ENCODE results near the gene PPIL1.

The PPIL1 gene

GRCh38 chr6:36827261-36828079, 47.1 kb downstream of the PPIL1 start:
- TF ChIP-seq ZBTB44 (tag by site-specific recombination; IDR thresholded peaks at IDR 0.05) = no peak
- TF ChIP-seq MZF1 (tag by site-specific recombination; IDR thresholded peaks at IDR 0.05; ENCODE audit: borderline replicate concordance) = no peak
- no peak for TF ChIP-seq ZFP41 (tag by site-specific recombination; IDR thresholded peaks at IDR 0.05; ENCODE audit: borderline replicate concordance)
- no peak for TF ChIP-seq ZNF19 (tag by site-specific recombination; IDR thresholded peaks at IDR 0.05; ENCODE audit: low read depth)
- no peak for TF ChIP-seq ZBTB1 (tag by site-specific recombination; IDR thresholded peaks at IDR 0.05)
- TF ChIP-seq KLF10 (tag by site-specific recombination; IDR thresholded peaks at IDR 0.05) = no peak
- TF ChIP-seq ZNF544 (tag by site-specific recombination; IDR thresholded peaks at IDR 0.05) = no peak
- no peak for TF ChIP-seq ZNF76 (tag by site-specific recombination; IDR thresholded peaks at IDR 0.05; ENCODE audit: borderline replicate concordance, low read depth)
- TF ChIP-seq BCL11A (tag by site-specific recombination; IDR thresholded peaks at IDR 0.05; ENCODE audit: low read depth) = no peak
- no peak for TF ChIP-seq PRDM1 (tag by site-specific recombination; IDR thresholded peaks at IDR 0.05)
- no peak for TF ChIP-seq KLF7 (tag by site-specific recombination; IDR thresholded peaks at IDR 0.05; ENCODE audit: borderline replicate concordance)
- TF ChIP-seq ZNF596 (tag by site-specific recombination; IDR thresholded peaks at IDR 0.05) = no peak
- TF ChIP-seq ZNF10 (tag by site-specific recombination; IDR thresholded peaks at IDR 0.05) = no peak
- TF ChIP-seq ZFHX2 (tag by site-specific recombination; conservative IDR thresholded peaks at IDR 0.05) = no peak
- no peak for TF ChIP-seq PBX3 (CRISPR knock-in tag; IDR thresholded peaks at IDR 0.05)
- POLR2A ChIA-PET = no interaction called here
- CTCF ChIA-PET = interaction anchor here (0.6 to 3.1 kb wide), 4 partner anchors 24 to 244 kb away, joined by 3 to 11 read pairs (median 6); no protein-coding TSS in a partner anchor
- Histone ChIP-seq H3K36me3 (ENCODE audit: control insufficient read depth in 2 of 2, insufficient read depth in 1 of 2, low read length in 2 of 2) (no peaks in the 10 kb centered on the region), H3K4me3 (ENCODE audit: low read depth, low read length) (no peak overlapping the region), H3K4me1 (ENCODE audit: control insufficient read depth, insufficient read depth, low read length) (0 out of 2 replicates have a peak, but pooled peaks cover 3% of the 10 kb centered on the region), H3K9me3 (ENCODE audit: control insufficient read depth, insufficient read depth, low read depth, low read length) (no peaks in the 10 kb centered on the region), H3K27ac (ENCODE audit: extremely low read depth, low read depth, low read length) (no peak overlapping the region)

GRCh38 chr6:36826520-36827227, 47.9 kb downstream of the PPIL1 start:
- Histone ChIP-seq H3K9me3 (ENCODE audit: control insufficient read depth, insufficient read depth, low read depth, low read length) (no peaks in the 10 kb centered on the region), H3K4me3 (ENCODE audit: low read depth, low read length) (no peak overlapping the region), H3K27ac (ENCODE audit: extremely low read depth, low read depth, low read length) (no peak overlapping the region), H3K4me1 (ENCODE audit: control insufficient read depth, insufficient read depth, low read length) (0 out of 2 replicates have a peak, but pooled peaks cover 3% of the 10 kb centered on the region), H3K36me3 (ENCODE audit: control insufficient read depth in 2 of 2, insufficient read depth in 1 of 2, low read length in 2 of 2) (no peaks in the 10 kb centered on the region)
- POLR2A ChIA-PET = no interaction called here
- CTCF ChIA-PET = interaction anchor here (0.6 to 3.1 kb wide), 4 partner anchors 12 to 245 kb away, joined by 3 to 11 read pairs (median 6); no protein-coding TSS in a partner anchor
- TF ChIP-seq ZNF354C (tag by site-specific recombination; IDR thresholded peaks at IDR 0.05; ENCODE audit: borderline replicate concordance, low read depth) (no peak), ZBTB1 (tag by site-specific recombination; IDR thresholded peaks at IDR 0.05) (no peak), ZBTB17 (tag by site-specific recombination; IDR thresholded peaks at IDR 0.05) (no peak), ZNF302 (tag by site-specific recombination; IDR thresholded peaks at IDR 0.05; ENCODE audit: low read depth) (no peak), ZNF292 (tag by site-specific recombination; IDR thresholded peaks at IDR 0.05; ENCODE audit: borderline replicate concordance, low read depth) (no peak), ZFHX2 (tag by site-specific recombination; conservative IDR thresholded peaks at IDR 0.05) (no peak), ZNF157 (tag by site-specific recombination; IDR thresholded peaks at IDR 0.05) (no peak), KLF1 (tag by site-specific recombination; IDR thresholded peaks at IDR 0.05) (no peak), SALL2 (tag by site-specific recombination; IDR thresholded peaks at IDR 0.05; ENCODE audit: borderline replicate concordance) (no peak), ZNF398 (tag by site-specific recombination; IDR thresholded peaks at IDR 0.05) (no peak), ZNF16 (tag by site-specific recombination; IDR thresholded peaks at IDR 0.05; ENCODE audit: low read depth) (no peak), ZNF391 (tag by site-specific recombination; IDR thresholded peaks at IDR 0.05; ENCODE audit: borderline replicate concordance, low read depth) (no peak), ZBTB21 (tag by site-specific recombination; IDR thresholded peaks at IDR 0.05) (no peak), ZNF362 (tag by site-specific recombination; IDR thresholded peaks at IDR 0.05) (no peak), ZSCAN16 (tag by site-specific recombination; IDR thresholded peaks at IDR 0.05) (no peak)

Data from HEK293 (cell line).